Measurements from ENCODE around the gene UBAC1. TPM values are rescaled to one million over a fixed set of nuclear protein-coding genes. Genes with fewer than 3 reads are reported as not detected.

The UBAC1 gene
- total RNA-seq, 1 donor from 2014 or later, result 57.9 TPM

DNA sequence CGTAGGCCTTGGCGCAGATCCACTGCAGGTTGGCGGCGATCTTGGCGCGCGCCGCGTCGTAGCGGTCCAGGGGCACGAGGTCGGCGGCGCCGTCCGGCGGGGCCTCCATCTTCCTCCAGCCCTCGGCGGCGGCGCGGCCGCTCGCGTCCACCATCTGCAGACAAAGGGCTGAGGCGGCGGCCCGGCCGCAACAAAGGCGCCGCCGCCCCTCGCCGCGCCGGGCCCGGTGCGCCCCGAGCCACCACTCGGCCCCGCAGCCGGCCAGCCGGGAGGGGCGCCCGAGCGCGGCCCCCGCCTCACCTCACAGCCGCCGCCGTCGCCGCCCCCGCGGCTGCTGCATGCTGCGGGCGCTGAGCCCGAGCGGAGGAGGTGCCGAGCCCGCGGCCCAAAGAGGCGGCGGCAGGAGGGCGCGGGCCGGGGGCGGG is 54.2 kb downstream of the UBAC1 start:
- Histone ChIP-seq H3K27ac (peak overlapping the region; percentile 71), H3K4me1 (peaks cover 49% of the 10 kb centered on the region), H3K27me3 (no peaks in the 10 kb centered on the region), H3K9me3 (no peaks in the 10 kb centered on the region), H3K4me3 (peak overlapping the region; percentile 59 to 88), H3K36me3 (peaks cover 0 to 12% of the 10 kb centered on the region in 2 donors)
- TF ChIP-seq POLR2A (IDR thresholded peaks at IDR 0.05) (no peak), POLR2AphosphoS5 (IDR thresholded peaks at IDR 0.05; ENCODE audit: insufficient read depth in 1 of 2, low read depth in 1 of 2) (no peak)
- TF ChIP-seq, protein P1, sequence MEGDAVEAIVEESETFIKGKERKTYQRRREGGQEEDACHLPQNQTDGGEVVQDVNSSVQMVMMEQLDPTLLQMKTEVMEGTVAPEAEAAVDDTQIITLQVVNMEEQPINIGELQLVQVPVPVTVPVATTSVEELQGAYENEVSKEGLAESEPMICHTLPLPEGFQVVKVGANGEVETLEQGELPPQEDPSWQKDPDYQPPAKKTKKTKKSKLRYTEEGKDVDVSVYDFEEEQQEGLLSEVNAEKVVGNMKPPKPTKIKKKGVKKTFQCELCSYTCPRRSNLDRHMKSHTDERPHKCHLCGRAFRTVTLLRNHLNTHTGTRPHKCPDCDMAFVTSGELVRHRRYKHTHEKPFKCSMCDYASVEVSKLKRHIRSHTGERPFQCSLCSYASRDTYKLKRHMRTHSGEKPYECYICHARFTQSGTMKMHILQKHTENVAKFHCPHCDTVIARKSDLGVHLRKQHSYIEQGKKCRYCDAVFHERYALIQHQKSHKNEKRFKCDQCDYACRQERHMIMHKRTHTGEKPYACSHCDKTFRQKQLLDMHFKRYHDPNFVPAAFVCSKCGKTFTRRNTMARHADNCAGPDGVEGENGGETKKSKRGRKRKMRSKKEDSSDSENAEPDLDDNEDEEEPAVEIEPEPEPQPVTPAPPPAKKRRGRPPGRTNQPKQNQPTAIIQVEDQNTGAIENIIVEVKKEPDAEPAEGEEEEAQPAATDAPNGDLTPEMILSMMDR (IDR thresholded peaks at IDR 0.05), result no peak
- no peak for DNase-seq (ENCODE audit: extremely low spot score in 2 of 2)
- intact Hi-C loops (cut with DNase I), result no loop called here

DNA sequence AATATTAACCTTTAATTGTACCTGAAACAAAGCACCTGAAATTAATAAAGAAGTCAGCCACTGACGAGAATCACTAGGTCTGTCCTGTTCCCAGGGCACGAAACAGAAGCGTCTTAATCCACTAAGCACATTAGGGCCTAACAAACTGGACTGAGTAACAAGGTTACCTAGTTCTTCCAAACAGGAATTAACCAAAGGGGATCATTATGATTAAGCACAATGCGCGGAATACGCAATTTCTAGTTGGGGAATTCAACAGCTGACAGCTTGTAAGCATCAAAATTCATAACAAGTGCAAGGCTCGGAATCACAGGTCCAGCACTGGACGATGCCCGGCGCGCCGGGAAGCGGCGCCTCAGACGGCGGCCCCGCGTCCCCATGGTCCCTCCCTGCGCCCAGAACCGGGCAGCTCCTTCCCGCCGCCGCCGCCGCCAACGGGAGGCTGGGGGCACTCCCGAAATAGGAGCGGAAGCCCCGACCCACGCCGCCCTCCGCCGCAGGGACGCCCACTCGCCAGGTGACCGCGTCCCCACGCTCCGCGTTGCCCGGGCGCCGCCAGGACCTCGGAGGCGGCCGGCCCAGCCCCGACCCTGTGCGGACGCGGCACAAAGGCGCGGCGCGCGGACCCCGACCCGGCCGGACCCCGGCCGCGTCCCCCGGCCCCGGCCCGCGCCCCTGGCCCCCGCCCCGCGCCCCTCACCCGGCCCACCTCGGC is 54.7 kb downstream of the UBAC1 start:
- no peak for DNase-seq (ENCODE audit: extremely low spot score in 2 of 2)
- Histone ChIP-seq H3K27ac (peak overlapping the region; percentile 71), H3K27me3 (no peaks in the 10 kb centered on the region), H3K36me3 (peaks cover 0 to 6% of the 10 kb centered on the region in 2 donors), H3K4me1 (peaks cover 53% of the 10 kb centered on the region), H3K4me3 (peak overlapping the region; percentile 59 to 88), H3K9me3 (no peaks in the 10 kb centered on the region)
- intact Hi-C loops (cut with DNase I), result no loop called here
- no peak for TF ChIP-seq POLR2AphosphoS5 (IDR thresholded peaks at IDR 0.05; ENCODE audit: insufficient read depth in 1 of 2, low read depth in 1 of 2)
- TF ChIP-seq POLR2A (IDR thresholded peaks at IDR 0.05), result no peak
- TF ChIP-seq, protein P1 (IDR thresholded peaks at IDR 0.05), result no peak

DNA sequence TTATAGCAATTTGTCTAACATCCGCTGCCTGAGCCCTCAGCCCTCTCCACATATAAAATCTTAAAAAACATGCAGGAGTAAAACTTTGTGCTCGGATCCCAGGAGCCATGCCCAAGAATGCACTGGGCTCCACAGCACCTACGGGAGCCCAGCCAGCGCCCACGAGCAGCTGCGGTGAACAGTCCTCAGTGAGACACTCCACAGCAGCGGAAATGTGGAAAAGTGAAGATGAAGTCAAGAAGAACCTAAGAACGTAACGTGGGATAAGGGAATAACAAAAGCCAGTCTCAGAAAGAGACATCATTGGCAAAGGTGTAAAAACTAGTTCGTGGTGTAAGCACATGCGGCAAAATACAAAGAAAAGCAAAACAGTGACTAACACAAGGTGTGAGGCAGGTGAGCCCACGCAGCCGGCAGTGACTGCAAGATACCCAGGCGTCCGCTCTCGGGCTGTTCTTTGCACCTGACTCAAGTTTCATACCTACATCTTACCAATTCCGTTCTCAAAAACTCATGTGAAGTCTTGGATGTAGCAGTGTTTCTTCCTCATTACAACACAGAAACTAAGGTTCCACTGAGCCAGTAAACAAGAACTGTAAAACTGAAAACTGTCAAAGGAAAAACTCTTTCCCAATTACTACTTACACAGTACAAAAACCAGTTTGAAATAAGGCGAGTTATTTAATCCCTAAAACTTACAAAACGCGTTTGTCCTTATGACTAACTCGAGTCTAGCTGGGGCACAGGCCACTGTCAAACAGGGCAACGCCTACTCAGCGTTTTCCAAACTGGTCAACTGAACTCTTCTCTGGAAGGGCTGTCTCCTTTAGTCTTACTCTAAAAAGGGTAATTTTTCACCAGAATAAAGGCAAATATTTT is 55.6 kb downstream of the UBAC1 start:
- no peaks in the 10 kb centered on the region for H3K27me3 ChIP-seq
- no peak for DNase-seq (ENCODE audit: extremely low spot score in 2 of 2)
- peak overlapping the region; percentile 71 for H3K27ac ChIP-seq
- H3K4me1 ChIP-seq, result peaks cover 53% of the 10 kb centered on the region
- intact Hi-C loops (cut with DNase I), result no loop called here
- TF ChIP-seq, protein P1 (IDR thresholded peaks at IDR 0.05), result no peak
- no peak for TF ChIP-seq POLR2A (IDR thresholded peaks at IDR 0.05)
- peak in 1 of 2 donors; percentile 48 for TF ChIP-seq POLR2AphosphoS5 (IDR thresholded peaks at IDR 0.05; ENCODE audit: insufficient read depth in 1 of 2, low read depth in 1 of 2)
- H3K36me3 ChIP-seq, result no peaks in the 10 kb centered on the region
- H3K9me3 ChIP-seq, result no peaks in the 10 kb centered on the region
- H3K4me3 ChIP-seq, result peak overlapping the region; percentile 59 to 88

DNA sequence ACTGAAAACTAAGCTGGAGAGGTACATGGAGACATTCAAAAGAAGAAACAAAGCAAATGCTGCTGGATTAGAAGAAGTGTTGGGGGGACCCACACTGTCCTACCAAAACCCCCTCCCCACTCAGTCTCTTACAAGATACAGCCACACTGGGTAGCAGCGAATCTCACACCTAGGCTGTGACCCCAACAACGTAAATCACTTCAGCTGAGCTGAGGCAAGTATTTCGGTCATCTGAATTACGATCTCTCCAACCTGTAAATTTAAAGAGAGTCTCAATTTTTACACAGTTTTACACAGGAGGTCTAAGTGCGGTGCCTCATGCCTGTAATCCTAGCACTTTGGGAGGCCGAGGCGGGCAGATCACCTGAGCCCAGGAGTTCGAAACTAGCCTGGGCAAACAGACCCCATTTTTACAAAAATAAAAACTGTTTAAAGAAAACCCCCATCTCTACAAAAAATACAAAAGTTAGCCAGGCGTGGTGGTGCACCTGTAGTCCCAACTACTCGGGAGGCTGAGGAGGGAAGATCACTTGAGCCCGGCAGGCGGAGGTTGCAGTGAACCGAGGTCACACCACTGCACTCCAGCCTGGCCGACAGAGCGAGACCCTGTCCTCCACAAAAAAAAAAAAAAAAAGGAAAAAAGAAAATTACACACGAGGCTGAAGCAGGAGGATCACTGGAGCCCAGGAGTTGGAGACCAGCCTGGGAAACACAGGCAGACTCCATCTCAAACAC is 57.2 kb downstream of the UBAC1 start:
- no peak for DNase-seq (ENCODE audit: extremely low spot score in 2 of 2)
- intact Hi-C loops (cut with DNase I), result no loop called here
- H3K9me3 ChIP-seq, result no peaks in the 10 kb centered on the region
- H3K4me1 ChIP-seq, result peaks cover 44% of the 10 kb centered on the region
- H3K36me3 ChIP-seq, result no peaks in the 10 kb centered on the region
- no peak overlapping the region for H3K27ac ChIP-seq
- no peak for TF ChIP-seq POLR2A (IDR thresholded peaks at IDR 0.05)
- TF ChIP-seq, protein P1 (IDR thresholded peaks at IDR 0.05), result no peak
- TF ChIP-seq POLR2AphosphoS5 (IDR thresholded peaks at IDR 0.05; ENCODE audit: insufficient read depth in 1 of 2, low read depth in 1 of 2), result no peak
- no peak overlapping the region for H3K4me3 ChIP-seq
- H3K27me3 ChIP-seq, result no peaks in the 10 kb centered on the region

Measured in vagina (tissue), 2 donors.